Iris pigment epithelial cell (primary cell): ENCODE results near the gene ITM2B.
"Not testable (repeated sequence)": the region's sequence is repeated elsewhere in the genome, so short reads cannot be mapped to it uniquely, and the experiment has no call there.

Source experiments
- DNase-seq: peaks from one replicate; pipeline ENCODE4 v3.0.0-alpha.2; 2011; ENCODE audit warnings: low read depth

The ITM2B gene

DNA sequence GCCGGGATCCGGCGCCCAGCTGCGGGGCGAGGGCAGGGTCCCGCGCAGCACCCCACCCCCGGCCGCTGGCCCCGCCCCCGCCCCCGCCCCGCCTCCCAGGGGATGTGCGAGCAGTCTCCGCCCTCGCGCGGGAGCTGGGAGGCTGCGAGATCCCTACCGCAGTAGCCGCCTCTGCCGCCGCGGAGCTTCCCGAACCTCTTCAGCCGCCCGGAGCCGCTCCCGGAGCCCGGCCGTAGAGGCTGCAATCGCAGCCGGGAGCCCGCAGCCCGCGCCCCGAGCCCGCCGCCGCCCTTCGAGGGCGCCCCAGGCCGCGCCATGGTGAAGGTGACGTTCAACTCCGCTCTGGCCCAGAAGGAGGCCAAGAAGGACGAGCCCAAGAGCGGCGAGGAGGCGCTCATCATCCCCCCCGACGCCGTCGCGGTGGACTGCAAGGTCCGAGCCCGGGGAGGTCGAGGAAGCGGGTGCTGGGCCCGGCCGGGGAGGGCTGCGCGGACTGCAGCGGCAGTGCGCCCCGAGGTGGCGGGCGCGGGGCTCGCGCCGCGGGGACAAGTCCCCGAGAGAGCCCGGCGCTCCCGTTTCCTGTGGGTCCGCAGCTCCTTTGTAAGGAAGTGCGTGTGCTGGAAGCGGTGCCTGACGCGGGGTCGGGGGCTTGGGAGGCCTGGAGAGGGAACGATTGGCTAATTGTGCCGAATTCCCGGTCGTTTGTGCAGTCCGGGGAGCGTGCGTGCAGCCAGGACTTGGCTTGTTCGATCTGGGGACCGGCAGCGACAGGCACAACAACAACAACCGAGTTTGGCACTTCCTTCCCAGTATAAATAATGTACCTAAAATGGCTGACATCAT is at the start of gene ITM2B:
Gene ITM2B (plus strand): TSS at position 161 of the 843 bp plus-strand sequence. CDS start 155 bp downstream, at position 316.
- DNase-seq: peak; percentile 71

DNA sequence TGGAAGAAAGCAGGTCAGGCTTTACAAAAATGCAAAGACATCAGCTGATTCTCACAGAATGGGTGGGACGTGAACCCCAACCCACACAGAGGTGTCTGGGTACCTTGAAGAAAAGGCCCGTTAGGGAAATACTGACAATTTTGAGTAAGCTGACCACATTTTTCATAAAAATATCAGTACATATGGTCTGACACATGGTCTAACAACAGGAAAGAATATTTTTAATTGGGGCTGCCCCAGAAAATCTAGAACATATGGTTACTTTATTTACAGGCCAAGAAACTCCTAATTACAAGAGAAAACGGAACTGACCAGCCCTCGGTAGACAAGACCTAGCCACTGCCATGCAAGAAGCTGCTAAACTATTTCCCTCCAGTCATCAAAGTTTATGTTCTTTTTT is 48.7 kb upstream of the ITM2B start:
- no peak for DNase-seq

DNA sequence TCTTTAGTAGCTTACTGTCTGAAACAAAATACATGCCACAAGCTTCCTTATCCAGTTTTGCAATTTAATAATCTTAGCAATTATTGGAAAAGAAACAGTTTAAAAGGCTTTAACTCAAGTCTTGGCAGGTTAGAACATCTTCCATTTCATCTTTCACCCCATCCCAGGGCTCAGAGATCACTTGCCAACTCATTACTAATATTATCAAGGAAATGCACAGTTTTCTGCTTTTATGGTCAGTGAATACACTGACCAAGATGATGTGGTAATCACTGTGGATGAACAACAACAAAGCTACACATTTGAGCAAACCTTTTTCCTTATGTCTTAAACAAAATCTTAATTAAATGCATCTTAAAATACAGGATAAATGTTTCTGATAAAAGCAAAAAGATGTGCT is 48.0 kb upstream of the ITM2B start:
- DNase-seq: no peak

DNA sequence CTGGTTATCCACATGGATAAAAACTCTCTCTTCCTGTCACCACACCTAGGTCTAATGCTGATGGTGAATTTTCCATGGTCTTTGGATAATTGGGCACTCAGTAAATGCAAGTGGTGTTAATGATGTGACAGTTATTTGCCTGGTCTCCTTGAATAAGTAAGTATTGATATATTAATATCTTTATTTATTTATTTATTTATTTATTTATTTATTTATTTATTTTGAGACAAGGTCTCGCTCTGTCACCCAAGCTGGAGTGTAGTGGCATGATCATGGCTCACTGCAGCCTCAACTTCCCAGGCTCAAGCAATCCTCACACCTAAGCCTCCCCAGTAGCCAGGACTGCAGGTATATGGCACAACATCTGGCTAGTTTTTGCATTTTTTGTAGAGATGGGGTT is 46.3 kb upstream of the ITM2B start:
- no peak for DNase-seq

DNA sequence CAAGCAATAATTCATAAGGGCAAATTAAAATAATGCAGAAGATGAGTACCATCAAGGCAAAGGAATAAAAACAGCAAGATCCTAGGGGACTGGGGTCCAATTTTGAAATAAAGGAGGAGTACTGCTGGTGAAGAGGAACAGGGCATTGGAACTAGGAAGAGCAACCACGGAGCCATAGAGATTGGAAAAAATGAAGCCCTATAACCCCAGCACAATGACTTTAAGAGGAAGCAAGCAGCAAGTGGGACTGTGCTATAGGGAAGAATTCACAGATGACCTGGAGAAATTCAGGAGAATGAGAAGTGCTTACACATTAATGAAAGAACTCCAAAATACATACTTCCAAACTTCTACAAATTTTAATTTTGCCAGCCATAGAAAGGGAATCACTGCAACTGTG is 44.9 kb upstream of the ITM2B start:
- no peak for DNase-seq

DNA sequence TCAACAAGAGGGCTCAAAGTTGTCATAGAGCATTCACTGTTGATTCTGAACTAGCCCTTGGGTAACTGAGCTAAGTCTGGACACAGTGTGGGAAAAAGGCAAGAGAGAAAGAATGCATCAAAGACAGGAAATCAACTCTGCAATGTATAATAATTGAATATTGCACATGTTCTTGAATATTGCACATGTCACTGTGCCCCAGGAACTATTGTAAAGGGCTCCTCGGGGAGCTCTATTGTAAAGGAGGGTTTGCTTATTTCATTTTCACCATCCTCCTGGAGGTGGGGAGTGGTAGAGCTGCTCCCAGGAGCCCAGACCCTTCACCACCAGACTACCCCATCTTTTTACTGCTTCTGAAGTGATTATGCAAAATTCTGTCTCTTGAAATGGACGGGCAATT is 44.4 kb upstream of the ITM2B start:
- no peak for DNase-seq

DNA sequence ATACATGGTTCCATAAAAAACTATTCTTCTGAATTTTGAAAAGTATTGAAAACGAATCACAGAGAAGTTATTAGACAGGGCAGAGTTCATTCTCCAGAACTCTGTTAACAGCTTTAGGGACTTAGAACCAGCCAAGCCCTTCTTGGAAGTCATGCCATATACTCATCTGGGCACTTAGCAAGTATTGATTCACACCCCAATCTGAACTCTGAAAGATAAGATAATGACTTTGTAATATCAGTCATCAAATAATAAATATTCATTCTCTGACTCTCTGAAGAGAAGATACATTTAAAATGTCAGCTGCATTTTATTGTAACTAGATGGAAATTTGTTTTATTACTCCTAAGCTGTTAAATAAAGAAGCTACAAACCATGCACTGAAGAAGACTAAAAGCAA is 43.8 kb upstream of the ITM2B start:
- no peak for DNase-seq

DNA sequence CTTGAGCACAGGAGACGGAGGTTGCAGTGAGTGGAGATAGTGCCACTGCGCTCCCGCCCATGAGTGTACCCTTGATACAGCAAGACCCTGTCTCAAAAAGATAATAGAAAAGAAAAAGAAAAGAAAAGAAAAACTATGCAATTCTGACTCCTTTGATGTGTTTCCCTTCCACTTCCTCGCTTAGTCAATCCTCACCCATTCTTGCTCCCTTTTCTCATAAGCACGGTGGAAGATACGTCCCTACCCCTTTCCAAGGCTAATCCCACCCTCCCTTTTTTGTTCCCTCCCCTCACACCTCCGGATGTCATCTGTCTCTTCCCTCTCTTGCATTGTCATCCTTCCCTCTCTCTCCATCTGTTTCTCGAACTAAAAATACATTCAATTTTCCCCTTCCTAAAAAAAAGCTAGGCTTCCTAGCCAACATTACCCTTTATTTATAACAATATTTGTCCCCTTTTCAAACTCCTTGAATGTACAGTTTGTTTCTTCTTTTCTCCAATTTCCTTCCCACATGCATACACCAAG is 40.5 kb upstream of the ITM2B start:
- DNase-seq: no peak

DNA sequence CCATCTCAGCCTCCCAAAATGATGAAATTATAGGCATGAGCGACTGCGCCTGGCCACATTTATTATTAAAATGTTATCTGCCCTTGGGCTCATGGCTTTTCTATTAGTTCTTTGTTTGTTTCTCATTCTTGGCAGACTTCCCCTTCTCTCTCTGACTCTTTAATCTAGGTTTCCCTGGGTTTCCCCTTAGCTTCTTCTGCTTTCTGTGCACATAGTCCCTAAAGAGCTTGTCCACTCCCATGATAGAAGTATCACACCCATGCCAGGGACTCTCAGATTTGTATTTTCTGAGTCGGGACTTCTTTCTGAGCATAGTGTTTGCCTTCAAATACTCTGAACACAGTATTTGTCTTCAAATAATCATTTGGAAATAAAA is 38.6 kb upstream of the ITM2B start:
- peak; percentile 9 for DNase-seq

DNA sequence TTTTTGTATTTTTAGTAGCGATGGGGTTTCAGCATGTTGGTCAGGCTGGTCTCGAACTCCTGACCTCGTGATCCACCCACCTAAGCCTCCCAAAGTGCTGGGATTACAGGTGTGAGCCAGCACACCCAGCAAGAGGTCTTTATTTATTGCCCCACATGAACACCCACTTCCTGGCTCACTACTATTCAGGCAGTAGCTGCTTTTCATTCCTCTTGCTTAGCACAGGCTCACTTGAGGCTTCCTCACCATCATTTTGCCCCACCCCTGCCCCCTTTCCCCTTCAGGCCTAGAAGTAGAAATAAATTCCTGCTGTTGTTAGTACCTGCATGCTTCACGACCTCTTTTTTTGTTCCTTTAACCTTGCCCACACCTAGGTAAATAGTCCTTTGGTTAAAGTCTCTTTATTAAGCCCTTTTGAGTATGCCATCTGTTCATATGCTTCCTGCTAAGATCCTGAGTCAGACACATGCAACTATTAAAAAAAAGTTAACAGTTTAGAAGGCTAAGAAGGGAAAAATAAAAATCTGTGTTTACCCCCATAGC is 33.5 kb upstream of the ITM2B start:
- no peak for DNase-seq

DNA sequence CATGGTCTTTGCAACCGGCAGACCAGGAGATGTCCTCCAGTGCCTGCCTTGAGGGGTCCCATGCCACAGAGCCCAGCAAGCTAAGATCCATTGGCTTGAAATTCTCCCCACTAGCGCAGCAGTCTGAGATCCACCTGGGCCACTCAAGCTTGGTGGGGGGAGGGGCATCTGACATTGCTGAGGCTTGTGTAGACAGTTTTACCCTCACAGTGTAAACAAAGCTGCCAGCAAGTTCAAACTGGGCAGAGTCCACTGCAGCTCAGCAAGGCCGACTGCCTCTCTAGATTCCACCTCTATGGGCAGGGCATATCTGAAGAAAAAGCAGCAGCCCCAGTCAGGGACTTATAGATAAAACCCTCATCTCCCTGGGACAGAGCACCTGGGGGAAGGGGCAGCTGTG is 32.0 kb upstream of the ITM2B start:
- DNase-seq: no peak

DNA sequence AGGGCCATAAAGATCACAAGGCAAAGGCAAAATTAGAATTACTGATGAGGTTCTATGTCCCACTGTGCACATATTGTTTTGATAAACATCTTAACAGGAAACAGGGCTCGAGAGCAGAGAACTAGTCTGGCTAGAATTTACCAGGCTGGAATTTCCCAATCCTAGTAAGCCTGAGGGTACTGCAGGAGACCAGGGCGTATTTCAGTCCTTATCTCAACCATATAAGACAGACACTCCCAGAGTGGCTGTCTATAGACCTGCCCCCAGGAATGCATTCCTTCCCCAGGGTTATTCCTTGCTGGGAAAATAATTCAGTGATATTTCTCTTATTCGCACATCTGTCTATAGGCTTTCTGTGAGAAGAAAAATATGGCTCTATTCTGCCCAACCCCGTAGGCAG is 25.8 kb upstream of the ITM2B start:
- DNase-seq: not testable (repeated sequence)

DNA sequence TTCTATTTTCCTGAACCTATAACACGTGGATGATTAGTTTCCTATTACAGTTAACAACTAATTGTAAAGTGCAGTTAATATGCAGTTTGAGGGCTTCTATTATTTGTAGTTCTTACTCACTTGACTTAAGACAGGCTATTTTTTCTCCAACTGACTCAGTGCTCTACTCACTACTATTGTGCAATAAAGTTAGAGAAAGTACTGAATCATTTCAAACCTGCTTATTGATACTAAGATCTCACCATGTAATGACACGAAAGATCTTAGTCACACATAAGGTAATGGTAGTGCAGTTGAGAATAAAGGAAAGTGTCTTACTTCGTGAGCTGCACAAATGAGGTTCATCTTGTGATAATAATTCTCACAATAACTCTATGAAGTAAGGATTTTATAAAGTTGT is 22.8 kb upstream of the ITM2B start:
- DNase-seq: peak; percentile 91

DNA sequence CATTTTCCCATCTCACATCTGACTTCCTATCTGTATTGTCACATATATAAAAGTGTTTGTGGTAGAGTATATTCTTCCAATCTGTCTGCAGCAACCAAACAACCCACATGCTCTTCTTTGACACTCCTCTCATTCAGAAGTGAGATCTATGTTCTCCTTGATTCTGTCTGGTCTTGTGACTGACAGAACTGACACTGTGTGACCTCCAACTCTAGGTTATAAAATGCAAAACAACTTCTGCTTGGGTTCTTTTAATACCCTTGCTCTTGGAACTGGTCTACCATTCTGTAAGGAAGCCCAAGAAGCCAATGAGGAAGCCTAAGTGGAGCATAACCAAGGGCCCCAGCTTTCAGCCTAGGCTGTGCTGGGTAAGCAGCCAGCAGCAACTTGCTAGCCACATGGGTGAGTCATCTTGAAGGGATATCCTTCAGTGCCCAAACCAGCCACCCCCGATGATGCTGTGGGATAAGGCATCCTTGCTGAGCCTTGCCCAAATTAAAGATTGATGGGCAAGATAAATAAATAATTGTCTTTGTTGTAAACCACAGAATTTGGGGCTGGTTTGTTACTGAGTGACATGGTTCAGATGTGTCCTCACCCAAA is 18.4 kb upstream of the ITM2B start:
- no peak for DNase-seq

DNA sequence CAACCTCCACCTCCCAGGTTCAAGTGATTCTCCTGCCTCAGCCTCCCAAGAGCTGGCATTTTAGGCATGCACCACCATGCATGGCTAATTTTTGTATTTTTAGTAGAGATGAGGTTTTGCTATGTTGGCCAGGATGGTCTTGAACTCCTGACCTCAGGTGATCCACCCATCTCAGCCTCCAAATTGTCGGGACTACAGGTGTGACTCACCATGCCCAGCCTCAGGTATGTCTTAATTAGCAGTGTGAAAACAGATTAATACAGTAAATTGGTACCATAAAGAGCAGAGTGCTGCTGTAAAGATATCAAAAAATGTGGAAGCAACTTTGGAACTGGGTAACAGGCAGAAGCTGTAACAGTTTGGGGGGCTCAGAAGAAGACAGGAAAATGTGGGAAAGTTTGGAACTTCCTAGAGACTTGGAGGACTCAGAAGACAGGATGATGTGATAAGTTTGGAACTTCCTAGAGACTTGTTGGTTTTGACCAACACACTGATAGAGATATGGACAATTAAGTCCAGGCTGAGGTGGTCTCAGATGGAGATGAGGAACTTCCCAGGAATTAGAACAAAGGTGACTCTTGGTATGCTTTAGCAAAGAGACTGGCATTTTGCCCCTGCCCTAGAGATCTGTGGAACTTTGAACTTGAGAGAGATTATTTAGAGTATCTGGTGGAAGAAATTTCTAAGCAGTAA is 17.3 kb upstream of the ITM2B start:
- DNase-seq: not testable (repeated sequence)

DNA sequence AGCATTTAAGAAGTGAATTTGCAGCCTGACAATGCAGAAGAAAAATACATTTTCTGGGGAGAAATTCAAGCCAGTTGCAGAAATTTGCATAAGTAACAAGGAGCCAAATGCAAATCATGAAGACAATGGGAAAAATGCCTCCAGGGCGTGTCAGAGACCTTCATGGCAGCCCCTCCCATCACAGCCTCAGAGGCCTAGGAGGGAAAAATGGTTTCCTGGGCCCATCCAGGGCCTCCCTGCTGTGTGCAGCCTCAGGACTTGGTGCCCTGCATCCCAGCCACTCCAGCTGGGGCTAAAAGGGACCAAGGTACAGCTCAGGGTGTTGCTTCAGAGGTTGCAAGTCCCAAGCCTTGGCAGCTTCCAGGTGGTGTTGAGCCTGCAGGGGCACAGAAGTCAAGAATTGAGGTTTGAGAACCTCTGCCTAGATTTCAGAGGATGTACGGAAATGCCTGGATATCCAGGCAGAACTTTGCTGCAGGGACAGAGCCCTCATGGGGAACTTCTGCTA is 16.7 kb upstream of the ITM2B start:
- DNase-seq: no peak

DNA sequence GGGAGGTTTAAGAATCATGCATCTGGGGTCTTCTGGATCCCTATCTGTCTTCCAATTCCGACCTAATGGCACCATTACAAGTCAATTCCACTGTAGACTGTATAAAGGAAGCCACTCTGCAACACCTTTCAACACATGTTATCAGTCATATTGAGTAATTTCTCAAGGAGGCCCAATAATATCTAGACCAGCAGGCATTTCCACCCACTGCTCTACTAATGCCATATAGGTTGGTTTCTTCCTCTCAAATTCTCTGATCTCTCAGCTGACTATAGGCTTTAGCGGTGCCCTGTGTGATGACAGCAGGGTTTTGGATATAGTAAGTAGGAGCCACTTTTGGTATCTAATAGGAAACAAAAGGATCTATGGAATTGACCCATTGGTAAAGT is 12.4 kb upstream of the ITM2B start:
- no peak for DNase-seq

DNA sequence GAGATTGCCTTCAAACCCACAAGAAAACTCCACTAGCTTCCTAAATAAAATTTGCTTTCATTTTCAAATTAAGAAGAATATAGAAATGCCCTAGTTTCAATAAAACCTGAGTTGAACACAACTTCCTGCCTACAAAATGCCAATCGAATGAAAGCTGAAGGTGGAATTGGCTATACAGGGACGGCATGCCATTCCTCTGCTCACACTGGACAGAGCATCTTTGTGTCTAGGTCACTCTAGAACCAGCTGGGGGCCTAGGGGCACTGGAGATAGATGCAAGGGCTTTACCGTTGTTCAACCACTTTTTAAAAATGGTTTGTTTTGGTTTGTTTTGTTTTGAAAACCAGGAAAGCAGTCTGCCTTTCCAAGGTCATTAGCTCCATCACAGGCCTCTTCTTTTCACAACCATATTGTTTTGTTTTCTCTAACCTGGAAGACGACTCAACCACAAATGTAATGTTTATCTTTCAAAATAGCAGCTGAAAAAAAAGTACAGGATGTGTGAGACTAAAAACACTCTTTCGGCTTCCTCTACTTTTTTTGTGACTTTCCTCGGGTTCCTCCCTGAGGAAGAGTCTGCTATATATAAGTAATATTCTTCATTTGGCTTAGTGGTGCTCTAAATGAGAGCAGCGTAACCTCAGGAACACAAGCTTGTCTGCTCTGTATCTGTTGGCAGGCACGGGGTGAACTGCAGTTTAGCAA is 11.9 kb upstream of the ITM2B start:
- DNase-seq: peak; percentile 30

DNA sequence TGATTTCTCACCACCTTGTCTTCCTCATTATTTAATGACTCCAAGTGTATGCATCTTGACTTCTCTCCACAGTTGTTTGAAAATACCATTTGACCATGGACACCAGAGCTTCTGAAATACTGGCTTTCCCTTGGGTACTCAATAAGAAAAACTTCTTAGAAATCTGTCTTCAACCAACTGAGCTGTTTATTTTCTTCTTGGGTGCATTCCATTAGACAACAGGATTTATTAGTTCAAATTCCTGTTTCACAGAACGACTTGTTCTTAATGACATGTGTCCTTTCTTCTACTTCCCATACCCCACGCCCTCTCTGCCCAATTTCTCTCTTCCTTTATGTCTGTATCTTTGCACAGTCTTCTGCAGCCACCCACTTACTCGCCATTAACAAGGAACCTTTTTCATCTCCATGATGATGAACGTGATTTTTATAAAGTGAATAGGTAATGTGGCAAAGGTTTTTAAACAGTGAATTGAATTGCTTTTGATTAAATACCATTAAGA is 11.3 kb upstream of the ITM2B start:
- no peak for DNase-seq

DNA sequence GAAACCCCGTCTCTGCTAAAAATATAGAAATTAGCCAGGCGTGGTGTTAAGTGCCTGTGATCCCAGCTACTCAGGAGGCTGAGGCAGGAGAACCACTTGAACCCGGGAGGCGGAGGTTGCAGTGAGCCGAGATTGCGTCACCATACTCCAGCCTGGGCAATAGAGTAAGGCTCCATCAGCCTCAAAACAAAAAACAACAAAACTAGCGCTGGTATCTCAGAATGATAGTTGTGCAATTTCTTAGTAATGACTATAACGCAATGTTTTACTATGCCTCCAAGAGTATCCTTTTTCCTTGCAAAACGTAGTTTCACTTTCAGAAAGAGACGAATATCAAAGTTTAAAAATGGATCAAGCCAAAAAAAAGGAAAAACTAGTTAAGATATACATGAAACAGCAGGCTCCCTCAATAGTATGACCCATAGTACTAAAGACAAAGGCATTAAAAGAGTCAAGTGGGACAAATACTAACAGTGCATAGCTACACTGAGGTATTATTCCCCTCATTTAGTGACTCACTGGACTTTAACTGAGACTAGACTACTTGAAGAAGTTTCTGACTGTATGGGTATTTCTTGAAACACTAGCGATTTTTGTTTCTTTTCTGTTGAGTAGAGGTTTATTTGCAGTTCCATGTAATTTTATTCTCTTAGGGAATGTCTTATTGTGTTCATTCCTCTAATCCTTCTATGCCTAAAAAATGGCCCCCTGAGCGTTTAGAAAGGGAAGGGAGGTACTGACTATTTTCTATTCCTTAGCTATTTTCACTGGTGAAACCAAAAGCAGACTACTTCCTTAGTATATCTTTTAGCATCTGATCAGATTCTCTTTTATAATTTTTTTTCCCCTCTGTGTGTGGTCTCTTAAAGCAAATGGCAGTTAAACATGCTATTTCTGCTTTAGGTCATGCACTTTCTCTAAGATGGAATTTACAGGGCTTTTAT is 10.4 kb upstream of the ITM2B start:
- DNase-seq: peak; percentile 74

DNA sequence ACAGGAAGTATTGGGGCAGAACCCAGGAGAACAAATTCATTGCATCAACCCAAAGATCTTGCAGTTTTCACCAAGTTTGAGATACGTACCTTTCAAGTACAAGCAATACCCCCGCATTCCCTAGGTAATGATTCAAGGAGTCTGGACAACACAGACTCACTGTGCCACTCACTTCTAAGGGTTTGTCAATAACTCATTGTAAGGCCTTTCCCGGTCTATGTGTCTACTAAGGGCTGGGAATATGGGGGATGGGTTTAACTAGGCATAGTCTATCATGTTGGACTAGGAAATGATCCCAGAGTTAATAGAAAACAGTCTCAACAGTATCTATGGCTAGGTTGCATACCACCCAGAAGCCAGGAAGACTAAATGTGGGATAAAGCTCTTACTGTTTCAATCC is 8.3 kb upstream of the ITM2B start:
- no peak for DNase-seq
